ENCODE results near the gene NRCAM. TPM values are rescaled to one million over a fixed set of nuclear protein-coding genes. Genes with fewer than 3 reads are reported as not detected.

The NRCAM gene
- total RNA-seq, 1 donor from 2014 or later: 0.26 TPM

DNA sequence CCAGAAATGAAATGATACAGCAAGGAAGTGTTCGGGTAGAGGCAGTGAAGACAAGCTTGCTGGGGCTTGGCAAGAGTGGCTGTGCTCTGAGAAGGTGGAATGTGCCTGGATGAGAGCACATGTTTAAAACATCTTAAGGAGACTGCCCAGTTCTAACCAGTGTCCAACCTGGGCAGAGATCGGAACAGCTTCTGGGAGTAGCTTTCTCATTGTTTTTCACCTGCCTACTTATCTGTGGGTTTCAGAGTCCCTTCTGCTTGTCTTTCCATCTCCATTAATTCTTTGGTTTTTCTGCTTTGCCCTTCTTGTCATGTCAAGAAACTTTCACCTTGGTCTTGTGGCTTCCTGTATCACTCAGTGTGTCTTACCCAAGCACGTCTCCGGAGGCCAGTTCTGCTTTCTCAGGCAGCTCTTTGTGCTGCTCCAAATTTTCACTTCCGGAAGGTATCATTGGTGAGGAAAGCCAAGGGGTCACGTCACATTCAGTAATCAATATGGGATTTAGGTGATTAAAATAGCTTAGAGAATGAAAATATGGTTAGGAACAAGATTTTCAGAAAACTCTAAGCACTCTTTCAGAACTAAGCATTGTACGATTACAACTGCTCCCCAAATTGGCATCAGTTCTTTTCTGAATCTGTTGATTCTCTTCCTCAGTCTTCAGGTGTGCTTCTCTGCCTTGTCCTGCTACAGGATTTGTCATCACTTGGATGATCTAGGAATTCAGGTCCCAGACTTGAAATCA lies 320.6 kb downstream of the NRCAM start:
- TF ChIP-seq, protein P1, sequence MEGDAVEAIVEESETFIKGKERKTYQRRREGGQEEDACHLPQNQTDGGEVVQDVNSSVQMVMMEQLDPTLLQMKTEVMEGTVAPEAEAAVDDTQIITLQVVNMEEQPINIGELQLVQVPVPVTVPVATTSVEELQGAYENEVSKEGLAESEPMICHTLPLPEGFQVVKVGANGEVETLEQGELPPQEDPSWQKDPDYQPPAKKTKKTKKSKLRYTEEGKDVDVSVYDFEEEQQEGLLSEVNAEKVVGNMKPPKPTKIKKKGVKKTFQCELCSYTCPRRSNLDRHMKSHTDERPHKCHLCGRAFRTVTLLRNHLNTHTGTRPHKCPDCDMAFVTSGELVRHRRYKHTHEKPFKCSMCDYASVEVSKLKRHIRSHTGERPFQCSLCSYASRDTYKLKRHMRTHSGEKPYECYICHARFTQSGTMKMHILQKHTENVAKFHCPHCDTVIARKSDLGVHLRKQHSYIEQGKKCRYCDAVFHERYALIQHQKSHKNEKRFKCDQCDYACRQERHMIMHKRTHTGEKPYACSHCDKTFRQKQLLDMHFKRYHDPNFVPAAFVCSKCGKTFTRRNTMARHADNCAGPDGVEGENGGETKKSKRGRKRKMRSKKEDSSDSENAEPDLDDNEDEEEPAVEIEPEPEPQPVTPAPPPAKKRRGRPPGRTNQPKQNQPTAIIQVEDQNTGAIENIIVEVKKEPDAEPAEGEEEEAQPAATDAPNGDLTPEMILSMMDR (IDR thresholded peaks at IDR 0.05; ENCODE audit: insufficient read depth, low read length, severe bottlenecking): no peak

GRCh38 chr7:108134486-108134885 lies 321.8 kb downstream of the NRCAM start:
- no peak overlapping the region for H3K4me3 ChIP-seq (ENCODE audit: low read depth, low read length)
- DNase-seq (ENCODE audit: low read depth) (no peak), FAIRE-seq (no peak)
- TF ChIP-seq, protein P1 (IDR thresholded peaks at IDR 0.05; ENCODE audit: insufficient read depth, low read length, severe bottlenecking): no peak
- no peaks in the 10 kb centered on the region for H3K27me3 ChIP-seq (ENCODE audit: control insufficient read depth, insufficient read depth, low read length)
- no peaks in the 10 kb centered on the region for H3K36me3 ChIP-seq (ENCODE audit: control insufficient read depth, insufficient read depth, low read length)

More for the DNA sequence above, 320.6 kb downstream of the NRCAM start:
- Histone ChIP-seq H3K27me3 (ENCODE audit: control insufficient read depth, insufficient read depth, low read length) (no peaks in the 10 kb centered on the region), H3K4me3 (ENCODE audit: low read depth, low read length) (no peak overlapping the region), H3K36me3 (ENCODE audit: control insufficient read depth, insufficient read depth, low read length) (no peaks in the 10 kb centered on the region)
- FAIRE-seq (no peak), DNase-seq (ENCODE audit: low read depth) (no peak)

- FAIRE-seq: peak; percentile 91
- TF ChIP-seq, protein P1 (IDR thresholded peaks at IDR 0.05; ENCODE audit: insufficient read depth, low read length, severe bottlenecking): no peak
- H3K4me3 ChIP-seq (ENCODE audit: low read depth, low read length): no peak overlapping the region
- peak; percentile 97 for DNase-seq (ENCODE audit: low read depth)
- H3K36me3 ChIP-seq (ENCODE audit: control insufficient read depth, insufficient read depth, low read length): no peaks in the 10 kb centered on the region
- H3K27me3 ChIP-seq (ENCODE audit: control insufficient read depth, insufficient read depth, low read length): no peaks in the 10 kb centered on the region
Observed at GRCh38 chr7:108132551-108133265, 323.5 kb downstream of the NRCAM start.

DNA sequence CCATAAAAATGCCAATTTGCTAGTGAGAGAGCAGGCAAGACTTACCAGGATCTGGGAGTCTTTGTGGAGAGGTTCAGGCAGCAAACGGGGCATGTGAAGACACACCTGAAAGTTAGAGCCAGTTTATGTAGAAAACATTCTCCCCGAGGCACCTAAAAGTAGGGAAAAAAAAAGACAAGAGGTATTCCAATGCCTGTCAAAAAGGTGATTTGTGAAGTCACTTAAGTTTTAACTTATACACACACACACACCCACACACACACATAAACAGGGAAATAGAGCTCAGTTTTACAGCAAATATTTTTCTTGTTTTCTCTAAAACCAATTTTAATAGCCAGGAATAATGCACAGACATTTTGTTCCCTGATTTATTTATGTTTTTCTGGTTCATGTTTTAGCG lies 326.0 kb downstream of the NRCAM start, which contains the start of gene LAMB4:
Gene LAMB4 (minus strand): TSS at position 101 of the 400 bp plus-strand sequence. CDS start 7,197 bp downstream, outside the sequence.
- TF ChIP-seq, protein P1 (IDR thresholded peaks at IDR 0.05; ENCODE audit: insufficient read depth, low read length, severe bottlenecking): no peak
- no peak within 1 kb of the TSS for H3K4me3 ChIP-seq (ENCODE audit: low read depth, low read length)
- FAIRE-seq: no peak

GRCh38 chr7:108129018-108129965 lies 326.9 kb downstream of the NRCAM start:
- Histone ChIP-seq H3K27me3 (ENCODE audit: control insufficient read depth, insufficient read depth, low read length) (no peaks in the 10 kb centered on the region), H3K4me3 (ENCODE audit: low read depth, low read length) (no peak overlapping the region), H3K36me3 (ENCODE audit: control insufficient read depth, insufficient read depth, low read length) (no peaks in the 10 kb centered on the region)
- DNase-seq (ENCODE audit: low read depth): no peak
- TF ChIP-seq, protein P1 (IDR thresholded peaks at IDR 0.05; ENCODE audit: insufficient read depth, low read length, severe bottlenecking): no peak
- no peak for FAIRE-seq

More for the DNA sequence above, 326.0 kb downstream of the NRCAM start, which contains the start of gene LAMB4:
- H3K27me3 ChIP-seq (ENCODE audit: control insufficient read depth, insufficient read depth, low read length): no peaks in the 10 kb centered on the region
- DNase-seq (ENCODE audit: low read depth): no peak
- no peaks in the 10 kb centered on the region for H3K36me3 ChIP-seq (ENCODE audit: control insufficient read depth, insufficient read depth, low read length)
